ENCODE data around the gene TPRA1. TPM values are rescaled to one million over a fixed set of nuclear protein-coding genes. Genes with fewer than 3 reads are reported as not detected.

The TPRA1 gene
- total and polyA plus RNA-seq, 9 of the 15 experiments (the other 6 are each of a cell fraction or from before 2014, with no cell fraction given), result 0.66 to 21.5 (median 11.1) TPM

DNA sequence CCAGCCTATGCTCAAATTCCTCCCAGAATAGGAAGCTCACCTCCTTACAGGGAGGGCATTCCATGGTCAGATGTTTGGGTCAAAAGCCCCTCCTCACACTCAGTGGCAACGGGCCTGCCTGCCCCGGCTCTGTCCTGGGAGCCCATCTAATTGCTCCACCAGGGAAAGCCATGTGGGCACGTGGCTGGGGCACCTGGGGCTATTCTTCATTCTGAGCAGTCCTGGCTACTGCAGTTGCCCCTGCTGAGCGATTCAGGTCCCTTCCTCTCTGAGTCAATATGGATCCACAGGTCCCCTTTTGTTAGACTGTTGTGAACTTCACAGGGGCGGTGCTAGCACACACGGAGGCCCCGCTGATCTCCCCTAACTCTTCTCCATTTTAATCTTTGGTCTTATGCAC is 39.4 kb downstream of the TPRA1 start:
- intact Hi-C loops (cut with micrococcal nuclease) (no loop called here), in situ Hi-C loops (cut with MboI) (no loop called here)
- no TSS peak for BruUV-seq (replicated peaks)
- Histone ChIP-seq H3K27me3 (ENCODE audit: control insufficient read depth in 2 of 2, insufficient read depth in 2 of 2, low read length in 2 of 2) (peaks cover 2 to 37% of the 10 kb centered on the region in 2 experiments; a peak in 3 of 5 replicates), H3K36me3 (ENCODE audit: control insufficient read depth, insufficient read depth, low read length) (no peaks in the 10 kb centered on the region), H3K79me2 (ENCODE audit: control insufficient read depth, insufficient read depth, low read length) (no peaks in the 10 kb centered on the region), H3K9me1 (ENCODE audit: control insufficient read depth, insufficient read depth, low read length) (no peaks in the 10 kb centered on the region), H3K9me3 (replicated peaks; ENCODE audit: control insufficient read depth, insufficient read depth, low read depth, low read length) (no peaks in the 10 kb centered on the region), H2AFZ (ENCODE audit: low read depth, low read length) (no peak overlapping the region), H3K9ac (ENCODE audit: insufficient read depth in 1 of 2, low read depth in 2 of 2, low read length in 2 of 2) (no peak overlapping the region), H4K20me1 (replicated peaks; ENCODE audit: control insufficient read depth, insufficient read depth, low read length) (no peaks in the 10 kb centered on the region), H3K4me1 (replicated peaks in 1 of 2; ENCODE audit: control insufficient read depth in 2 of 2, insufficient read depth in 2 of 2, low read length in 2 of 2) (peaks cover 0 to 12% of the 10 kb centered on the region in 2 experiments; a peak in 2 of 5 replicates), H3K27ac (ENCODE audit: extremely low read depth, low read depth, low read length) (no peak overlapping the region), H3K4me2 (ENCODE audit: insufficient read depth, low read length) (no peak overlapping the region), H3K4me3 (no peak overlapping the region)
- DNase-seq (ENCODE audit: extremely low read depth in 1 of 4, low spot score in 3 of 4) (no peak), FAIRE-seq (no peak), ATAC-seq (no peak)
- POLR2A ChIA-PET, result no interaction called here
- TF ChIP-seq POU5F1 (IDR thresholded peaks at IDR 0.05; ENCODE audit: borderline replicate concordance, low read depth, low read length, partially characterized antibody) (no peak), ATF2 (CRISPR knock-in tag; IDR thresholded peaks at IDR 0.05) (no peak)
- CTCF ChIA-PET (ENCODE audit: low intra/inter-chr PET ratio), result no interaction called here
- WGBS (ENCODE audit: insufficient coverage, low coverage, missing lambda C conversion rate), result 0% methylated on average over 5 of the region's 7 CpGs

DNA sequence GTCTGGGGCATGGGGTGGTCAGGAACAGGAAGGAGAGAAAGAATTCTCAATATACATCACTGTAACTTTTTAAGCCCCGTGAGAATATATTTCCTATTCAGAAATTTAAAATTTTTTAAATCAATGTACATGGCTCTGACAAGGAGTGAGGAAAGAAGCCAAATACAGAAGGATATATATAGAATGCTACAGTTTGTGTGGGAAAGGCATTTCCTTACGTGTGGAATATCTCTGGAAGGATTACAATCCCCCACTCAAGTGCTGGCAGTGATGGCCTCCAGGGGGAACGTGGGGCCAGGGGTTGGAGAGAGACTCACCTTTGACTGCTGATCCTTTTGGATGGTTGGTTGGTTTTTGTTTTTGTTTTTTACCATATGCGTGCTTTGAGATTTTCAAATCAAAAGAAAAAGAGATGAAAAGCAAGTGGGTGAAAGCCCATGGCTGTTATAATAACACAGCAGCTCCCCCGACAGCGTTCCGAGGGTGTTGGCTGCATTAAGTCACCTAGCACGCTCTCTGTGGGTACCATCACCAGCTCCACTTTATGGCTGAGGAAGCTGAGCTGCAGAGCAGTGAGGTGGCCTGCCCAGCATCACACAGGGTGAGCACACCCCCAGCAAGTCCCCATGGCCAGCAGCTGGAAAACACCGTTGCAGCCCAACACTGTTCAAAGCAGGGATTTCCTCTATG is 39.9 kb downstream of the TPRA1 start:
- DNase-seq (ENCODE audit: extremely low read depth in 1 of 4, low spot score in 3 of 4) (no peak), FAIRE-seq (no peak), ATAC-seq (no peak)
- Histone ChIP-seq H3K36me3 (ENCODE audit: control insufficient read depth, insufficient read depth, low read length) (no peaks in the 10 kb centered on the region), H3K27ac (ENCODE audit: extremely low read depth, low read depth, low read length) (no peak overlapping the region), H2AFZ (ENCODE audit: low read depth, low read length) (no peak overlapping the region), H4K20me1 (replicated peaks; ENCODE audit: control insufficient read depth, insufficient read depth, low read length) (no peaks in the 10 kb centered on the region), H3K4me2 (ENCODE audit: insufficient read depth, low read length) (no peak overlapping the region), H3K4me1 (replicated peaks in 1 of 2; ENCODE audit: control insufficient read depth in 2 of 2, insufficient read depth in 2 of 2, low read length in 2 of 2) (peaks cover 0 to 12% of the 10 kb centered on the region in 2 experiments; a peak in 2 of 5 replicates), H3K79me2 (ENCODE audit: control insufficient read depth, insufficient read depth, low read length) (no peaks in the 10 kb centered on the region), H3K9me1 (ENCODE audit: control insufficient read depth, insufficient read depth, low read length) (no peaks in the 10 kb centered on the region), H3K4me3 (no peak overlapping the region), H3K9ac (ENCODE audit: insufficient read depth in 1 of 2, low read depth in 2 of 2, low read length in 2 of 2) (no peak overlapping the region), H3K27me3 (ENCODE audit: control insufficient read depth in 2 of 2, insufficient read depth in 2 of 2, low read length in 2 of 2) (peaks cover 2 to 38% of the 10 kb centered on the region in 2 experiments; a peak in 3 of 5 replicates), H3K9me3 (replicated peaks; ENCODE audit: control insufficient read depth, insufficient read depth, low read depth, low read length) (no peaks in the 10 kb centered on the region)
- POLR2A ChIA-PET, result no interaction called here
- CTCF ChIA-PET (ENCODE audit: low intra/inter-chr PET ratio), result no interaction called here
- in situ Hi-C loops (cut with MboI) (no loop called here), intact Hi-C loops (cut with micrococcal nuclease) (no loop called here)
- no TSS peak for BruUV-seq (replicated peaks)
- 1% methylated on average over 9 of the region's 9 CpGs for WGBS (ENCODE audit: insufficient coverage, low coverage, missing lambda C conversion rate)
- TF ChIP-seq ZNF707 (CRISPR knock-in tag; conservative IDR thresholded peaks at IDR 0.05) (no peak), SREBF2 (CRISPR knock-in tag; IDR thresholded peaks at IDR 0.05) (no peak), CREB1 (IDR thresholded peaks at IDR 0.05) (no peak), CREB1 (CRISPR knock-in tag; IDR thresholded peaks at IDR 0.05) (no peak), ZNF165 (CRISPR knock-in tag; IDR thresholded peaks at IDR 0.05; ENCODE audit: borderline replicate concordance) (no peak), MCM7 (IDR thresholded peaks at IDR 0.05) (no peak), ZNF23 (CRISPR knock-in tag; IDR thresholded peaks at IDR 0.05) (no peak), ZNF143 (CRISPR knock-in tag; IDR thresholded peaks at IDR 0.05) (no peak)
- TF ChIP-seq, protein P1, sequence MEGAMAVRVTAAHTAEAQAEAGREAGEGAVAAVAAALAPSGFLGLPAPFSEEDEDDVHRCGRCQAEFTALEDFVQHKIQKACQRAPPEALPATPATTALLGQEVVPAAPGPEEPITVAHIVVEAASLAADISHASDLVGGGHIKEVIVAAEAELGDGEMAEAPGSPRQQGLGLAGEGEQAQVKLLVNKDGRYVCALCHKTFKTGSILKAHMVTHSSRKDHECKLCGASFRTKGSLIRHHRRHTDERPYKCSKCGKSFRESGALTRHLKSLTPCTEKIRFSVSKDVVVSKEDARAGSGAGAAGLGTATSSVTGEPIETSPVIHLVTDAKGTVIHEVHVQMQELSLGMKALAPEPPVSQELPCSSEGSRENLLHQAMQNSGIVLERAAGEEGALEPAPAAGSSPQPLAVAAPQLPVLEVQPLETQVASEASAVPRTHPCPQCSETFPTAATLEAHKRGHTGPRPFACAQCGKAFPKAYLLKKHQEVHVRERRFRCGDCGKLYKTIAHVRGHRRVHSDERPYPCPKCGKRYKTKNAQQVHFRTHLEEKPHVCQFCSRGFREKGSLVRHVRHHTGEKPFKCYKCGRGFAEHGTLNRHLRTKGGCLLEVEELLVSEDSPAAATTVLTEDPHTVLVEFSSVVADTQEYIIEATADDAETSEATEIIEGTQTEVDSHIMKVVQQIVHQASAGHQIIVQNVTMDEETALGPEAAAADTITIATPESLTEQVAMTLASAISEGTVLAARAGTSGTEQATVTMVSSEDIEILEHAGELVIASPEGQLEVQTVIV (CRISPR knock-in tag; IDR thresholded peaks at IDR 0.05; ENCODE audit: borderline replicate concordance), result no peak
